IPS-15b (cell line): ENCODE measurements around the gene CAMSAP1.
"Not testable (repeated sequence)": the region's sequence is repeated elsewhere in the genome, so short reads cannot be mapped to it uniquely, and the experiment has no call there.

Experiments
- H3K27me3 ChIP-seq: one replicate; pipeline ENCODE4 v1.6.1; 2013; ENCODE audit warnings: low read length; ENCODE audit not compliant: control insufficient read depth, insufficient read depth
- H3K36me3 ChIP-seq: one replicate; pipeline ENCODE4 v1.6.1; 2013; ENCODE audit warnings: low read length; ENCODE audit not compliant: control insufficient read depth, insufficient read depth
- H3K4me1 ChIP-seq: one replicate; pipeline ENCODE4 v1.6.1; 2013; ENCODE audit warnings: mild to moderate bottlenecking, low read length; ENCODE audit not compliant: control insufficient read depth, insufficient read depth
- H3K4me3 ChIP-seq: one replicate; pipeline ENCODE4 v1.5.1; 2013; ENCODE audit warnings: low read depth, low read length
- H3K9ac ChIP-seq: one replicate; pipeline ENCODE4 v1.6.1; 2013; ENCODE audit warnings: low read depth, mild to moderate bottlenecking, low read length
- H3K9me3 ChIP-seq: one replicate; pipeline ENCODE4 v1.6.1; 2013; ENCODE audit warnings: mild to moderate bottlenecking, low read length; ENCODE audit not compliant: control insufficient read depth, insufficient read depth

CAMSAP1 gene

GRCh38 chr9:135901031-135901758 is 6.2 kb downstream of the CAMSAP1 start:
- Histone ChIP-seq H3K4me3 (no peak overlapping the region), H3K27me3 (no peaks in the 10 kb centered on the region), H3K4me1 (peaks cover 17% of the 10 kb centered on the region), H3K9ac (no peak overlapping the region), H3K9me3 (no peaks in the 10 kb centered on the region), H3K36me3 (no peaks in the 10 kb centered on the region)

- Histone ChIP-seq H3K36me3 (no peaks in the 10 kb centered on the region), H3K9ac (no peak overlapping the region), H3K27me3 (no peaks in the 10 kb centered on the region), H3K4me1 (peaks cover 13% of the 10 kb centered on the region), H3K4me3 (no peak overlapping the region), H3K9me3 (no peaks in the 10 kb centered on the region)
These were observed 8.5 kb downstream of the CAMSAP1 start for GRCh38 chr9:135898634-135899407.

DNA sequence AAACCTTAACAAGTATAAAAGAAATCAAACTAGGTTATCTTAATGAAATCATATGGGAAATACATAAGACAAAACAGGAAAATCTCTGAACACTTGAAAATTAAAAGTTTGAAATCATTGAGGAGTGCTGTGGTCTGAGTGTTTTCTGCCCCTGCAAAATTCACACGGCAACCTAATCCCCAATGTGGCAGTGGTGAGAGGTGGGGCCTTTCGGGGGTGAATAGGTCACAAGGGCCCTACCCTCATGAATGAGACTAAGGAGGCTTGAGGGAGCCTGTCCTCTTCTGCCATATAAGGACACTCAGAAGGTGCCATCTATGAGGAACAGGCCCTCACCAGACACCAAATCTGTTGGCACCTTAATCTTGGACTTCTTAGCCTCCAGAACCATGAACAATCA is 10.7 kb downstream of the CAMSAP1 start:
- H3K4me3 ChIP-seq, result no peak overlapping the region
- no peaks in the 10 kb centered on the region for H3K4me1 ChIP-seq
- no peaks in the 10 kb centered on the region for H3K36me3 ChIP-seq
- no peaks in the 10 kb centered on the region for H3K27me3 ChIP-seq
- no peaks in the 10 kb centered on the region for H3K9me3 ChIP-seq
- no peak overlapping the region for H3K9ac ChIP-seq

DNA sequence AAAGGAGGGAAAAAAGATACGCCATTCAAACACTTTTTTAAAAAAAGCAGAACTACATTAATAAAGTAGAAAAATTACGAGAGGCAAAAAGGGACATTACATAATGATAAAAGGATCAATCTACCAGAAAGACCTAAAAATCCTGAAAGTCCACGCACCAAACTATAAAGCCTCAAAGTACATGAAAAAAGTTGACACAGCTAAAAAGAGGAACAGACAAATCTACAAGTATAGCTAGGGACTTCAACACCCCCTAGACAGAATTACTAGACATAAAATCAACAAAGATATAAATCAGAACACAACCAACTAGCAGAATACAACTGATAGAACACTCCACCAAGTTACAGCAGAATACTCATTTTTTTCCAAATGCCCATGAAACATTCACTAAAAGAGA is 11.1 kb downstream of the CAMSAP1 start:
- no peaks in the 10 kb centered on the region for H3K36me3 ChIP-seq
- H3K27me3 ChIP-seq, result no peaks in the 10 kb centered on the region
- no peak overlapping the region for H3K9ac ChIP-seq
- H3K4me1 ChIP-seq, result no peaks in the 10 kb centered on the region
- H3K9me3 ChIP-seq, result no peaks in the 10 kb centered on the region
- no peak overlapping the region for H3K4me3 ChIP-seq

- H3K27me3 ChIP-seq, result no peaks in the 10 kb centered on the region
- no peaks in the 10 kb centered on the region for H3K4me1 ChIP-seq
- H3K36me3 ChIP-seq, result no peaks in the 10 kb centered on the region
- H3K9me3 ChIP-seq, result no peaks in the 10 kb centered on the region
- H3K9ac ChIP-seq, result no peak overlapping the region
- no peak overlapping the region for H3K4me3 ChIP-seq
These were observed 12.0 kb downstream of the CAMSAP1 start for GRCh38 chr9:135895202-135895848.

GRCh38 chr9:135893104-135893503 is 14.2 kb downstream of the CAMSAP1 start:
- Histone ChIP-seq H3K27me3 (no peaks in the 10 kb centered on the region), H3K4me3 (no peak overlapping the region), H3K9me3 (no peaks in the 10 kb centered on the region), H3K4me1 (peaks cover 4% of the 10 kb centered on the region), H3K36me3 (peaks cover 4% of the 10 kb centered on the region), H3K9ac (no peak overlapping the region)

- H3K4me1 ChIP-seq, H3K27me3 ChIP-seq, H3K9me3 ChIP-seq, H3K4me3 ChIP-seq, H3K36me3 ChIP-seq, H3K9ac ChIP-seq: not testable (repeated sequence)
These were observed 15.0 kb downstream of the CAMSAP1 start for GRCh38 chr9:135892327-135892726.

- H3K4me3 ChIP-seq, result no peak overlapping the region
- H3K36me3 ChIP-seq, result peaks cover 7% of the 10 kb centered on the region
- no peaks in the 10 kb centered on the region for H3K27me3 ChIP-seq
- H3K9me3 ChIP-seq, result no peaks in the 10 kb centered on the region
- H3K4me1 ChIP-seq, result peaks cover 15% of the 10 kb centered on the region
- peak overlapping the region; percentile 4 for H3K9ac ChIP-seq
These were observed 16.2 kb downstream of the CAMSAP1 start for GRCh38 chr9:135891027-135891631.

GRCh38 chr9:135890190-135891026 is 16.9 kb downstream of the CAMSAP1 start:
- H3K36me3 ChIP-seq, result peaks cover 7% of the 10 kb centered on the region
- H3K9ac ChIP-seq, result peak overlapping the region; percentile 37
- no peak overlapping the region for H3K4me3 ChIP-seq
- no peaks in the 10 kb centered on the region for H3K27me3 ChIP-seq
- H3K9me3 ChIP-seq, result no peaks in the 10 kb centered on the region
- peaks cover 15% of the 10 kb centered on the region for H3K4me1 ChIP-seq

GRCh38 chr9:135889564-135890189 is 17.7 kb downstream of the CAMSAP1 start:
- Histone ChIP-seq H3K27me3 (no peaks in the 10 kb centered on the region), H3K9me3 (no peaks in the 10 kb centered on the region), H3K36me3 (peaks cover 7% of the 10 kb centered on the region), H3K4me1 (peaks cover 17% of the 10 kb centered on the region), H3K9ac (peak overlapping the region; percentile 37), H3K4me3 (no peak overlapping the region)
